ENCODE data around the gene ANKRD66. TPM values are rescaled to one million over a fixed set of nuclear protein-coding genes. Genes with fewer than 3 reads are reported as not detected.

The ANKRD66 gene
- total and polyA plus RNA-seq, 2 donors (not counting 3 experiments of a cell fraction or from before 2014, with no cell fraction given): not detected

- no peaks in the 10 kb centered on the region for H3K9me1 ChIP-seq (replicated peaks; ENCODE audit: control insufficient read depth, extremely low read depth, insufficient read depth, low read length)
- H3K4me2 ChIP-seq (ENCODE audit: insufficient read depth, low read length): no peak overlapping the region
- no peaks in the 10 kb centered on the region for H4K20me1 ChIP-seq (replicated peaks; ENCODE audit: control insufficient read depth, extremely low read depth, insufficient read depth, low read length)
- dilution Hi-C loops (cut with MboI; ENCODE audit: extremely low pct_ligation_motif_present, low sequenced_read_pairs) (no loop called here), intact Hi-C loops (cut with micrococcal nuclease) (no loop called here)
- FAIRE-seq (no peak), DNase-seq (ENCODE audit: low read depth, low spot score) (no peak)
- no peak overlapping the region for H3K27ac ChIP-seq (ENCODE audit: insufficient read depth, low read depth, low read length)
- no peaks in the 10 kb centered on the region for H3K9me3 ChIP-seq (replicated peaks; ENCODE audit: control insufficient read depth, insufficient read depth, low read length)
- CTCF ChIA-PET: interaction anchor here (1.0 to 1.4 kb wide), 2 partner anchors 10 to 361 kb away, joined by 3 read pairs; no protein-coding TSS in a partner anchor
- peaks cover 1 to 4% of the 10 kb centered on the region in 2 experiments for H3K27me3 ChIP-seq (ENCODE audit: control insufficient read depth in 2 of 2, insufficient read depth in 2 of 2, low read length in 2 of 2)
- BruUV-seq (replicated peaks): no TSS peak
- POLR2A ChIA-PET: no interaction called here
- H3K36me3 ChIP-seq (ENCODE audit: control insufficient read depth in 2 of 2, extremely low read depth in 1 of 2, insufficient read depth in 2 of 2, low read length in 2 of 2): no peaks in the 10 kb centered on the region
- H3K4me3 ChIP-seq (replicated peaks in 1 of 3; ENCODE audit: insufficient read depth in 1 of 3, low read depth in 1 of 3, low read length in 3 of 3): no peak overlapping the region
- no peak overlapping the region for H3K9ac ChIP-seq (replicated peaks; ENCODE audit: extremely low read depth, insufficient read depth, low read length)
- no peak overlapping the region for H2AFZ ChIP-seq (ENCODE audit: low read depth, low read length)
- no peak for TF ChIP-seq POLR2A (IDR thresholded peaks at IDR 0.05; ENCODE audit: low read depth, low read length)
- TF ChIP-seq MAX (IDR thresholded peaks at IDR 0.05; ENCODE audit: insufficient read depth, insufficient read length): no peak
- TF ChIP-seq CTCF (IDR thresholded peaks at IDR 0.05; ENCODE audit: extremely low read depth in 1 of 2, insufficient read depth in 1 of 2, low read depth in 1 of 2, low read length in 2 of 2): no peak
- no peak for TF ChIP-seq GATA2 (IDR thresholded peaks at IDR 0.05; ENCODE audit: insufficient read depth, insufficient read length, low read depth, low read length)
- TF ChIP-seq POLR2AphosphoS5 (IDR thresholded peaks at IDR 0.05; ENCODE audit: insufficient read depth, low read depth, low read length): no peak
- TF ChIP-seq EZH2 (IDR thresholded peaks at IDR 0.05; ENCODE audit: borderline replicate concordance, low read depth, low read length, severe bottlenecking): no peak
- TF ChIP-seq JUN (IDR thresholded peaks at IDR 0.05; ENCODE audit: borderline replicate concordance, insufficient read depth, insufficient read length, low read depth): no peak
- TF ChIP-seq MYC (IDR thresholded peaks at IDR 0.05; ENCODE audit: low read depth, low read length): no peak
- TF ChIP-seq FOS (IDR thresholded peaks at IDR 0.05; ENCODE audit: borderline replicate concordance, insufficient read depth, low read length): no peak
- H3K79me2 ChIP-seq (ENCODE audit: control insufficient read depth, insufficient read depth, low read length): no peaks in the 10 kb centered on the region
- H3K4me1 ChIP-seq (ENCODE audit: control insufficient read depth, extremely low read depth, insufficient read depth, low read length): no peaks in the 10 kb centered on the region
Observed at GRCh38 chr6:46777476-46778346, 31.0 kb downstream of the ANKRD66 start.
